Peyer's patch (tissue), 4 donors: ENCODE results near the gene CCND2. TPM values are rescaled to one million over a fixed set of nuclear protein-coding genes. Genes with fewer than 3 reads are reported as not detected.

Experiments
- DNase-seq, 3 donors: peaks; one replicate each; pipeline ENCODE4 v3.0.0-alpha.2; 2017 to 2019
- H3K27ac ChIP-seq, 4 donors: fragments of 200-600 bp; sonication (generic); one replicate each; pipeline ENCODE4 v1.5.1; 2016 to 2019
- H3K27me3 ChIP-seq, 2 donors: fragments of 200-600 bp; sonication (generic); one replicate each; pipeline ENCODE4 v1.5.1; 2019
- H3K36me3 ChIP-seq, 3 donors: fragments of 200-600 bp; sonication (generic); one replicate each; pipeline ENCODE4 v1.5.1; 2016 to 2019
- H3K4me1 ChIP-seq, 4 donors: fragments of 200-600 bp; sonication (generic); one replicate each; pipeline ENCODE4 v1.5.1; 2016 to 2019
- H3K4me3 ChIP-seq, 4 donors: fragments of 200-600 bp; sonication (generic); 1 replicate in 3 of 4; 2 replicates in 1 of 4; pipeline ENCODE4 v1.5.1; 2016 to 2019; ENCODE audit warnings: mild to moderate bottlenecking in 1 of 4
- H3K9me3 ChIP-seq, 4 donors: fragments of 200-600 bp; sonication (generic); one replicate each; pipeline ENCODE4 v1.5.1; 2016 to 2019; ENCODE audit warnings: mild to moderate bottlenecking in 1 of 4
- POLR2A ChIP-seq, 2 donors: fragments of 450-650 bp; IDR thresholded peaks; one replicate each; pipeline ENCODE4 v1.5.1; 2017; ENCODE audit warnings: antibody characterized with exemption in 2 of 2, mild to moderate bottlenecking in 2 of 2, moderate library complexity in 2 of 2
- total RNA-seq, 4 donors: library from RNA; depleted of rRNA; stranded (reverse); fragments of >200 nt; gene quantifications; one replicate each; pipeline ENCODE4 v1.1.0, GENCODE V29; 2016
- TF ChIP-seq, protein P1 (sequence below), 6 experiments: fragments of 450-650 bp in 4 of 6; fragments of 200-600 bp in 2 of 6; sonication (generic) in 1 of 6; IDR thresholded peaks; one replicate each; pipeline ENCODE4 v1.5.1; 2017 to 2019; ENCODE audit warnings: antibody characterized with exemption in 6 of 6, mild to moderate bottlenecking in 3 of 6, moderate library complexity in 1 of 6

Gene CCND2
- total RNA-seq, 4 donors from 2014 or later, result 72.0 to 162 (median 97.6) TPM

DNA sequence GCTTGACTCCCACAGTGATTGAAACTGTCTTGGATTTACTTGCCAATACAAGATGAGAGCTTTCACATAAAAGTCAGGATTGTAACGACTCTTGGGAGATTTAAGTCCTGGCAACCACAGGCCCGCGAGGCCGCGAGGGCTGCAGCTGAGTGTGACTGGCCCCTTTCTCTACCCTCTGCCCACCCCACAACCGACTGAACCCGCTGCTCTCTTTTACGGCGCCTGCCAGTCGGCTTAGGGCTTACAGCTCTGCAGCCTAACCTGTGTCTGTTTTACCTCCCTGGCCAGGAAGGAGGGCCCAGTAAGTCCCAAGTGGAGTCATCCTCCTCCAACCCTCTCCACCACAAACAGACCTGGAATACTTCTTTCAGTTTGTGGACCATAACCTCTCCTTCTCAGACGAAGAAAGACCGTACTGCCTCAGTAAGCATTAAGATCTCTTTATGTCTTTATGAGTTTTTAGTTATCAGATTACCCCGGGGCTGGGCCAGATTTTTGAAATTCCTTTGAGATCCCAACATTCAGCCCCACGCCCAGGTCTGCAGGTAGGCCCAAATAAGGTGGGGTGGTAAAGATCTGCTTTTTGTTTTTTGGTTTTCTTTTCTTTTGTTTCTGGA is 34.9 kb downstream of the CCND2 start:
- DNase-seq, result no peak
- Histone ChIP-seq H3K4me1 (peaks cover 0 to 6% (median 0%) of the 10 kb centered on the region in 4 donors), H3K9me3 (no peaks in the 10 kb centered on the region), H3K4me3 (no peak overlapping the region), H3K36me3 (peaks cover 0 to 23% (median 0%) of the 10 kb centered on the region in 3 donors), H3K27ac (peak overlapping the region in 1 of 4 donors; percentile 16), H3K27me3 (no peaks in the 10 kb centered on the region)
- TF ChIP-seq, protein P1, sequence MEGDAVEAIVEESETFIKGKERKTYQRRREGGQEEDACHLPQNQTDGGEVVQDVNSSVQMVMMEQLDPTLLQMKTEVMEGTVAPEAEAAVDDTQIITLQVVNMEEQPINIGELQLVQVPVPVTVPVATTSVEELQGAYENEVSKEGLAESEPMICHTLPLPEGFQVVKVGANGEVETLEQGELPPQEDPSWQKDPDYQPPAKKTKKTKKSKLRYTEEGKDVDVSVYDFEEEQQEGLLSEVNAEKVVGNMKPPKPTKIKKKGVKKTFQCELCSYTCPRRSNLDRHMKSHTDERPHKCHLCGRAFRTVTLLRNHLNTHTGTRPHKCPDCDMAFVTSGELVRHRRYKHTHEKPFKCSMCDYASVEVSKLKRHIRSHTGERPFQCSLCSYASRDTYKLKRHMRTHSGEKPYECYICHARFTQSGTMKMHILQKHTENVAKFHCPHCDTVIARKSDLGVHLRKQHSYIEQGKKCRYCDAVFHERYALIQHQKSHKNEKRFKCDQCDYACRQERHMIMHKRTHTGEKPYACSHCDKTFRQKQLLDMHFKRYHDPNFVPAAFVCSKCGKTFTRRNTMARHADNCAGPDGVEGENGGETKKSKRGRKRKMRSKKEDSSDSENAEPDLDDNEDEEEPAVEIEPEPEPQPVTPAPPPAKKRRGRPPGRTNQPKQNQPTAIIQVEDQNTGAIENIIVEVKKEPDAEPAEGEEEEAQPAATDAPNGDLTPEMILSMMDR (IDR thresholded peaks at IDR 0.05), result no peak
- no peak for TF ChIP-seq POLR2A (IDR thresholded peaks at IDR 0.05)

DNA sequence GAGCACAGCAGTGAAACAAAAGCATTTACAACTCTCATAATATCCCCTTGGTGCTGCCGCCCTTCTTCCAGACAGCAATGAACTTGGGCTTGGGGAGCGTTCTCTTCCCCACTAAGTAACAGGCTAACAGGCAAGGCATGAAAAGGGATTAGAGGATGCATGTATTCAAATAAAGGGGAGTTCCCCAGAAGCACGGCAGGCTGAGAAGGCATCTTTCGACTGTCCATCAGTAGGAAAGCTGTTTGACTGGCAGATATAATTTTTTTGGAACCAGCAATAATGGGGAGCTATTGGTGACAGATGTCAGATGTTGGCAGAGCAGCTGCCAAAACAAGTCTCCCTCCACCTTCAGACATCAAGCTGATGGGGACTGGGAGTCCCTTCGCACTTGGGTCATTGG is 38.2 kb downstream of the CCND2 start:
- TF ChIP-seq, protein P1 (IDR thresholded peaks at IDR 0.05), result no peak
- TF ChIP-seq POLR2A (IDR thresholded peaks at IDR 0.05), result no peak
- H3K27me3 ChIP-seq, result no peaks in the 10 kb centered on the region

DNA sequence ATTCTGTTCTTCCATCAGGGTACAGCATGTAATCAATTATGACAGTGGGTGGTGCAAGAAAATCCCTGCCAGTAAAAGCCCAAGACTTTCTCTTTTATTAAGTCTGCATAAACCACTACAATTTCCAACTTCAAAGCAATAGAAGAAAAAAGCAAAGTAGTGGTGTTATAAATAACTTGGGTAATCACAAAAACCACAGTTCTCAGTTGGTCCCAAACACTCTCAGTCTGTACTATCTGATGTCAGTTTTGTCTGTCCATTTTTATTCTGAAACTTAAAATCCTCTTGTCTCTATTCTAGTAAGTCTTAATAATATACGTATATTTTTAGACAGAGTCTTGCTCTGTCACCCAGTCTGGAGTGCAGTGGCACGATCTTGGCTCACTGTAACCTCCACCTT is 38.7 kb downstream of the CCND2 start:
- Histone ChIP-seq H3K27me3 (no peaks in the 10 kb centered on the region), H3K4me3 (no peak overlapping the region), H3K9me3 (no peaks in the 10 kb centered on the region), H3K36me3 (no peaks in the 10 kb centered on the region), H3K4me1 (no peaks in the 10 kb centered on the region), H3K27ac (no peak overlapping the region)
- no peak for DNase-seq
- no peak for TF ChIP-seq POLR2A (IDR thresholded peaks at IDR 0.05)
- TF ChIP-seq, protein P1 (IDR thresholded peaks at IDR 0.05), result no peak

More for the DNA sequence above, 38.2 kb downstream of the CCND2 start:
- no peak for DNase-seq
- no peak overlapping the region for H3K27ac ChIP-seq
- H3K4me3 ChIP-seq, result no peak overlapping the region
- no peaks in the 10 kb centered on the region for H3K36me3 ChIP-seq
- H3K4me1 ChIP-seq, result no peaks in the 10 kb centered on the region
- no peaks in the 10 kb centered on the region for H3K9me3 ChIP-seq

DNA sequence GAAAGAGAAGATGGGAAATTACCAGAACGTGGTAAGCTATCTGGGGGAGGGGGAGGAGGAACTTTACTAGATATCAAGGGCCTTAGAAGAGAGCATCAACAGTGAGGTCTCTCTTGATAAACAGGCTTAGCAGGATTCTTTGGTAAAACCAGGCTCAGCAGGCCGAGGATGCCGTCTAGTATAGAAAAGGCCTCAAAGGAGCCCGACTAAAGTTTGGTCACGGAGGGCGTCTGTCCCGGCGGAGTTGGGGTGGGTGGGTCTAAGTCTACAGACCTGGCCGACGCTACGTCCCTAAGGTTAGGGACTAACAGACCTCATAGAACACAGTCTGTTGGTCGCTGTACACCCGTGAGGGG is 46.9 kb downstream of the CCND2 start:
- no peaks in the 10 kb centered on the region for H3K9me3 ChIP-seq
- H3K27ac ChIP-seq, result peak overlapping the region; percentile 78 to 95 (median 88)
- no peaks in the 10 kb centered on the region for H3K36me3 ChIP-seq
- no peak for DNase-seq
- peak overlapping the region; percentile 77 to 97 (median 88) for H3K4me3 ChIP-seq
- H3K27me3 ChIP-seq, result no peaks in the 10 kb centered on the region
- TF ChIP-seq POLR2A (IDR thresholded peaks at IDR 0.05), result no peak
- TF ChIP-seq, protein P1 (IDR thresholded peaks at IDR 0.05), result no peak
- peaks cover 0 to 8% (median 1%) of the 10 kb centered on the region in 4 donors for H3K4me1 ChIP-seq

DNA sequence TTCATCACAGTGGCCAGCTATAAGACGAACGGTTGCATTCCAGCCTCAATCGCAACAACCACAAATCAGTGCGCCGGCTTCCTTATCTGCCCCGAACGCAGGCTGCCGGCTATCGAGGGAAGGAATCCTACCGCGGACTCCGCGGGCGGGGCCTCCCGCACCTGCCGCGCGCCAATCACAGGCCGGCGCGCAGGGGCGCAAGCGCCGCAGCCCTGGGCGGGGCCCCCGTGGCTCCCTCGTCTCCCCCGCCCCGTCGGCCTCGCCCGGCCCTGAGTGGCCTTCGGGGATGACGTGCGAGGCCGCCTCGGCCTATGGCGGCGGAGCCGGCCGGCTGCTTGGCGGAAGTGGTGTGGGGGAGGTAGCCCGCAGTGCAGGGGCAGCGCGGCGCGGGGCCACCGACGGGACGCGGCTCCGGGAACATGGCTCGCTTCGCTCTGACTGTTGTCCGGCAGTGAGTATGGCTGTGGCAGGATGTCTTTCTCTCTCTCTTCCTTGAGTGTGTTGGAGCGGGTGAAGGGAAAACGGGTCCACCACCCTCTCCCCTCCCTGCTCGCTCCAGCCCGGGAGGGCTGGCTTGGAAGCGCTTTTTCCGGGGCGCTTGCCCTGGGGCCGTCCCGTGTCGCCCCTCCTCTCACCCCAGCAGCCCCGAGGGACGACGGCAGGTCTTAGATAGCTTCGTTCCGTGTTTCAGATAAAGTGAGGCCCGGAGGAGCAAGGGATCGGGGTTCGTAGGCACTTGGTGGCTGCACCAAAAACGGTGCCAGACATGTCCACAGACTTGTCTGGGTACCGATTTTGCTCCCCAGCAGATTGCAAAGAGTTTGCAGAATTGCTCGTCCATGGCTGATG is 47.5 kb downstream of the CCND2 start, which contains the start of gene TIGAR:
TSS of gene TIGAR (plus strand) at position 361 of the 849 bp plus-strand sequence. CDS start at position 420, 59 bp downstream.
- H3K36me3 ChIP-seq, result no peaks in the 10 kb centered on the region
- H3K4me3 ChIP-seq, result peak within 1 kb of the TSS; percentile 77 to 97 (median 88)
- no peaks in the 10 kb centered on the region for H3K27me3 ChIP-seq
- H3K9me3 ChIP-seq, result no peaks in the 10 kb centered on the region
- peaks cover 0 to 10% (median 1%) of the 10 kb centered on the region in 4 donors for H3K4me1 ChIP-seq
- DNase-seq, result peak; percentile 93 to 97 (median 97)
- TF ChIP-seq, protein P1 (IDR thresholded peaks at IDR 0.05), result peak in 1 of 6 experiments; percentile 1
- peak; percentile 89 to 91 for TF ChIP-seq POLR2A (IDR thresholded peaks at IDR 0.05)
- peak within 1 kb of the TSS; percentile 87 to 95 (median 90) for H3K27ac ChIP-seq
